Ovary (tissue), 9 donors: ENCODE results near the gene DNASE1L2. TPM values are rescaled to one million over a fixed set of nuclear protein-coding genes. Genes with fewer than 3 reads are reported as not detected.

Experiments used
- DNase-seq, 5 donors: peaks; one replicate each; pipeline ENCODE4 v3.0.0-alpha.2; 2019 to 2020
- H3K27ac ChIP-seq, 2 donors: fragments of 200-600 bp; one replicate each; pipeline versions ENCODE4 v1.5.1 to v1.8.0; 2019 to 2022
- H3K27me3 ChIP-seq: fragments of 200-600 bp; one replicate; pipeline ENCODE4 v1.8.0; 2022
- H3K36me3 ChIP-seq: fragments of 200-600 bp; sonication (generic); one replicate; pipeline ENCODE4 v1.5.1; 2019
- H3K4me1 ChIP-seq: one replicate; pipeline ENCODE4 v1.8.1; 2013; ENCODE audit warnings: mild to moderate bottlenecking, moderate library complexity; ENCODE audit not compliant: insufficient read depth
- H3K4me3 ChIP-seq: fragments of 200-600 bp; sonication (generic); one replicate; pipeline ENCODE4 v1.5.1; 2017
- H3K9me3 ChIP-seq, 2 donors: fragments of 200-600 bp in 1 of 2; sonication (generic) in 1 of 2; one replicate each; pipeline versions ENCODE4 v1.5.1 to v1.8.1; 2013 to 2019; ENCODE audit warnings: mild to moderate bottlenecking in 1 of 2, moderate library complexity in 1 of 2
- EP300 ChIP-seq: sonication (generic); formaldehyde crosslinking; IDR thresholded peaks from one replicate; pipeline ENCODE4 v1.6.1; 2017; ENCODE audit warnings: antibody characterized with exemption
- POLR2A ChIP-seq: fragments of 450-650 bp; IDR thresholded peaks from one replicate; pipeline ENCODE4 v1.6.1; 2017; ENCODE audit warnings: antibody characterized with exemption, mild to moderate bottlenecking, moderate library complexity
- WGBS, 3 donors: extraction: QIAGEN DNeasy Blood & Tissue Kit in 1 of 3; methylation state at CpG; one replicate each; pipeline versions ENCODE4 v1.1.5 to v1.1.7; 2013 to 2017; 5-methylcytosine and 5-hydroxymethylcytosine counted together
- intact Hi-C, 4 donors: fragments of 100-400 bp; cut with DNase I; formaldehyde crosslinking; loops; one replicate each; pipeline versions ENCODE4 v1.11.0 to v1.15.1; 2022 to 2023
- polyA plus RNA-seq, 2 donors: library from polyadenylated mRNA; stranded (reverse); fragments of 200-250 nt in 1 of 2; fragments of 350-450 nt in 1 of 2; fragmentation: Illumina TruSeq in 1 of 2; extraction: RNeasy Lipid Tissue Mini Kit (QIAGEN cat#74804) in 1 of 2; gene quantifications; one replicate each; pipeline ENCODE4 v1.2.3, GENCODE V29; 2013 to 2014
- total RNA-seq, 7 donors: library from RNA; depleted of rRNA in 2 of 7; stranded (reverse); fragments of >200 nt in 2 of 7; fragmentation: NEBNext Ultra II Directional in 3 of 7; extraction: Animal tissue kit (Norgen Biotek cat#: 25700) in 3 of 7; gene quantifications; one replicate each; pipeline versions ENCODE4 v1.1.0 to v1.2.4, GENCODE V29; 2016 to 2023
- TF ChIP-seq, protein P1 (sequence below), 3 donors: fragments of 450-650 bp in 2 of 3; fragments of 200-600 bp in 1 of 3; IDR thresholded peaks; one replicate each; pipeline versions ENCODE4 v1.5.1 to v1.8.0; 2016 to 2022; ENCODE audit warnings: antibody characterized with exemption in 3 of 3, mild to moderate bottlenecking in 1 of 3
- donor health status: DM: no; HTN: no; CAD: no; lungs with moderate emphysema.
- donor health status: DM: no; HTN: no; CAD: no.
- donor health status: Bipolar disorder and iron deficiency.
- donor health status: DM: yes; HTN: yes; CAD: no.
- donor health status: DM: no; HTN: no; CAD: no.
- donor health status: DM: yes; HTN: yes; CAD: no.

DNASE1L2 gene
- total and polyA plus RNA-seq, 9 donors = 0.37 to 1.1 (median 0.73) TPM; not detected in 1

DNA sequence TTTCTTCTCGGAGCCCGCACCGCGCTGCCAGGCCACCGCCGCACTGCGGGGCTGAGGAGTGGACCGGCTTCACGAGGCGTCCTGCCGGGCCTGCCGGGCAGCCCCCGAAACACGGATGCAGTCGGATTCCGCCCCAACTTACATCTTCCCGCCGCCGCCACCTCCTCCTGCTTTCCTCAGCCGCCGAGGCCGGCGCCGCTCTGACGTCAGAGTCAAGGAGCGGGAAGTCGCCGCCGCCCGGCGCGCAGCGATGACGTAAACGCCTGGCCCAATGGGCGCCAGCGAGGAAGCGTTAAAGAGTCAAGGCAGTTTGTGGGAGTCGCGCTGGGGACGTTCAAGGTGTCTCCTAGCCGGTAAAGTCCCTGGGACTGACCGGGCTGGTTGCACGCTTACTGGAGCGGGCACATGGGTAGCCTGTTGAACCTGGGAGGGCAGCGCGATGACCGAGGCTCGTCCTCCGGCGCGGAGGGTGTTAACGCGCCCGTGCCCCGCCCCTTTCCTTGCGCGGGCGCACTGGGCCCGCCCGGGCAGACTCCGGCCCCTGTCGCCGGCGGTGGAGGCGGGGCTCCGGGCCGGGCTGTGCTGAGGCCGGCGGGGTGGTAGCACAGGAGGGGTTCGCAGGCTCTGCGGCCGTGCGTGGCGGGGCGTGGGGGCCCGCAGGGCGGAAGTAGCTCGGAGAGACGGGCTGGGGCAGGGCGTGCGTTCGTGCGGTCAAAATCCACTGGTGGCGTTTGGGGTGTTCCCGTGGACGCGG lies 31.8 kb downstream of the DNASE1L2 start, which contains the start of gene RNPS1:
TSS of gene RNPS1 (minus strand) at position 214 of the 754 bp plus-strand sequence. CDS start 3,483 bp downstream, outside the sequence.
- Histone ChIP-seq H3K4me3 (peak within 1 kb of the TSS; percentile 85), H3K27ac (peak within 1 kb of the TSS; percentile 92 to 97), H3K9me3 (no peaks in the 10 kb centered on the region), H3K4me1 (peaks cover 5% of the 10 kb centered on the region), H3K27me3 (no peaks in the 10 kb centered on the region), H3K36me3 (no peaks in the 10 kb centered on the region)
- intact Hi-C loops = no loop called here
- WGBS, 3 donors = 0 to 2% (median 1%) methylated on average over 71 to 88 of the region's 88 CpGs
- peak; percentile 95 to 98 (median 97) for DNase-seq
- TF ChIP-seq, protein P1, sequence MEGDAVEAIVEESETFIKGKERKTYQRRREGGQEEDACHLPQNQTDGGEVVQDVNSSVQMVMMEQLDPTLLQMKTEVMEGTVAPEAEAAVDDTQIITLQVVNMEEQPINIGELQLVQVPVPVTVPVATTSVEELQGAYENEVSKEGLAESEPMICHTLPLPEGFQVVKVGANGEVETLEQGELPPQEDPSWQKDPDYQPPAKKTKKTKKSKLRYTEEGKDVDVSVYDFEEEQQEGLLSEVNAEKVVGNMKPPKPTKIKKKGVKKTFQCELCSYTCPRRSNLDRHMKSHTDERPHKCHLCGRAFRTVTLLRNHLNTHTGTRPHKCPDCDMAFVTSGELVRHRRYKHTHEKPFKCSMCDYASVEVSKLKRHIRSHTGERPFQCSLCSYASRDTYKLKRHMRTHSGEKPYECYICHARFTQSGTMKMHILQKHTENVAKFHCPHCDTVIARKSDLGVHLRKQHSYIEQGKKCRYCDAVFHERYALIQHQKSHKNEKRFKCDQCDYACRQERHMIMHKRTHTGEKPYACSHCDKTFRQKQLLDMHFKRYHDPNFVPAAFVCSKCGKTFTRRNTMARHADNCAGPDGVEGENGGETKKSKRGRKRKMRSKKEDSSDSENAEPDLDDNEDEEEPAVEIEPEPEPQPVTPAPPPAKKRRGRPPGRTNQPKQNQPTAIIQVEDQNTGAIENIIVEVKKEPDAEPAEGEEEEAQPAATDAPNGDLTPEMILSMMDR (IDR thresholded peaks at IDR 0.05) = peak in 2 of 3 donors; percentile 30 to 35
- TF ChIP-seq EP300 (peak; percentile 91), POLR2A (peak; percentile 99)

DNA sequence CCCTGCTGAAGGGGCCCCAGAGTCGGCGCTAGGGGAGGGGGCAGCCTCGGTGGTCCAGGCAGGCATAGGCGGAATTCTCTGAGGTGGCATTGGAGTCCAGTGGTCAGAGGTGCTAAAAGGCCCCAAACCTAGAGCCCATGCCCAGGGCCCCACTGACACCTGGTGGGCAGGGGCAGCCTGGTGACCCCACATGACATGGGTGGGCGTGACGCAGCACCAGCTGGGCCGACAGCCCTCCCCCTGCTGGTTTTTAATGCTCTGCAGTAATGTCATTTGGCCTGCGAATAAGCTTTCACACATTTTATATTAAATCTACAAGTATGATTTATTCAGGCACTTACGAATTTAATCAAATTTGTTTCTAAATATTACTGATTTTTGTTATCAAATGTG lies 33.8 kb downstream of the DNASE1L2 start:
- no peak for DNase-seq
- TF ChIP-seq POLR2A (no peak), EP300 (no peak)
- TF ChIP-seq, protein P1 (IDR thresholded peaks at IDR 0.05) = no peak
- Histone ChIP-seq H3K27me3 (no peaks in the 10 kb centered on the region), H3K36me3 (no peaks in the 10 kb centered on the region), H3K9me3 (no peaks in the 10 kb centered on the region), H3K4me1 (peaks cover 5% of the 10 kb centered on the region), H3K27ac (no peak overlapping the region), H3K4me3 (no peak overlapping the region)
- 79 to 83% (median 82%) methylated on average over 9 of the region's 9 CpGs for WGBS, 3 donors
- intact Hi-C loops = no loop called here

DNA sequence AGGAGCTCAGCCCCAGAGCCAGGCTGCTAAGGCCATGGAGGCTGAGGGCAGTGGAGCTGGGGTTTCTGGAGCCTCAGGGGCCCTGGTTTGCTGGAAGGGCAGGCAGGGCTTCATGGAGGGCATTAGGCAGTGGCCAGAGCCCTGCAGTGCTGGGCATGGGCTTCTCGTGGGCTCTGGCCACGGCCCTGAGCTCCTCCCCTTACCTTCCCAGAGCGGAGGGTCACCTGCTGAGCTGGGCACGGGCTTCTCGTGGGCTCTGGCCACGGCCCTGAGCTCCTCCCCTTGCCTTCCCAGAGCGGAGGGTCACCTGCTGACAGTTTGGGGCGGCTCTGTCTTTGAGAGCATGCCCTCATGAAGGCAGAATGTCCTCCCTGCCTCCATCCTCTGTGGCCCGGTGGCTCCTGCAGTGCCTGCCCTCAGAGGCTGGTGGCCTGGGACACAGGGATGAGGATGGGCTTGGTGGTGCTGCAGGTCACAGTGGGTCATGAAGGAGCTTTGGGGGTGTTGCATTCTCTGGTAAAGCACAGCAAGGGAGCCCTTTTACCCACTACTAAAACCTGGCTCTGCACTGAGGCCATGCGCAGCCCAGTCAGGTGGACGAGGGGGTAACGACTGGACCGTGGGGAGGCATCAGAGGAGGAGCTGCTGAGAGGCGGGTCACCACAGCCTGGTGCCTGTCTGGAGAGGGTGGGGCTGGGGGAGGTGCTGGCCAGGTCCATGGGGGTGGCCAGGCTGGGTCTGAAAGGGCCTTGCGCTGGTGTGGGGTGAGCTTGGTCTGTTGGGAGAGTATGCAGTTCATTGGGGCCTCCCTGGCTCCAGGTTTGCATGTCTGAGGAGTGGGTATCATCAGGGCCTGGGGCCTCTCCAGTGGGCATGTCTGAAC lies 34.6 kb downstream of the DNASE1L2 start:
- H3K4me1 ChIP-seq = peaks cover 5% of the 10 kb centered on the region
- intact Hi-C loops = no loop called here
- WGBS, 3 donors = 80 to 82% (median 82%) methylated on average over 15 of the region's 15 CpGs

DNA sequence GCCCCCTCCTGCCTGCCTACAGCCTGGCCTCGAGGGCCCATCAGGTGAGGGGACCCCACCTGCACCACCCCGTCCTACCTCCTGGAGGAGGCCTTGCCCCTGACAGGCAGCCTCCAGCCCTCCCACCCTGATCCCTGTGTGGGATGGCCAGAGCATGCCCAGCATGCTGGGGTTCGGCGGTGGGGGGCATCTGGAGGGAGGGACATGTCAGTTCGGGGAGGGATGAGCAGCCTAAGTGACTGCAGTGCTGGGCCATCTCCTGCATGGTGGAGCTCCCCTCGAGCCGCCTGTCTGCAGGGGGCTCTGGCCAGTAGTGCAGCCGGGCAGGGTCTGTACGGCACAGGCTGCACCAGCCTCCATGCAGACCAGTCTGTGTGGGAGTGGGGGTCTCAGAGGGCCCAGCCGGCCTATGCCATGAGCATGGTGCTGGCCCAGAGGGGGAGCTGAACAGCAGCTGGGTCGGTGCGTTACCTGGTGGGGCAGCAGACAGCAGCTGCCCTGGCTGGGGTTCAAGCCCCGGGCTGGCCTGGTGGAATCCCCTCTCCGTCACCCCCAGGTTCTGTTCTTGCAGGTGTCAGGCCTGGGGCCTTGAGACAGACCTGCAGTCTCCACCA lies 35.7 kb downstream of the DNASE1L2 start:
- Histone ChIP-seq H3K4me3 (no peak overlapping the region), H3K36me3 (no peaks in the 10 kb centered on the region), H3K4me1 (peaks cover 3% of the 10 kb centered on the region), H3K9me3 (no peaks in the 10 kb centered on the region), H3K27me3 (no peaks in the 10 kb centered on the region), H3K27ac (no peak overlapping the region)
- 76 to 89% (median 81%) methylated on average over 12 to 14 of the region's 14 CpGs for WGBS, 3 donors
- TF ChIP-seq, protein P1 (IDR thresholded peaks at IDR 0.05) = no peak
- TF ChIP-seq EP300 (no peak), POLR2A (no peak)
- intact Hi-C loops = no loop called here
- DNase-seq = no peak

More for the DNA sequence above, 34.6 kb downstream of the DNASE1L2 start:
- no peaks in the 10 kb centered on the region for H3K9me3 ChIP-seq
- no peak overlapping the region for H3K27ac ChIP-seq
- no peak overlapping the region for H3K4me3 ChIP-seq
- no peaks in the 10 kb centered on the region for H3K36me3 ChIP-seq
- TF ChIP-seq, protein P1 (IDR thresholded peaks at IDR 0.05) = no peak
- DNase-seq = no peak
- no peaks in the 10 kb centered on the region for H3K27me3 ChIP-seq
